ENCODE measurements around the gene CACNA2D2.
A peak's percentile ranks its signal among the peaks of the same experiment; 100 is the strongest.

Gene CACNA2D2

GRCh38 chr3:50341996-50342650, 161.3 kb downstream of the CACNA2D2 start:
- no peak for DNase-seq

DNA sequence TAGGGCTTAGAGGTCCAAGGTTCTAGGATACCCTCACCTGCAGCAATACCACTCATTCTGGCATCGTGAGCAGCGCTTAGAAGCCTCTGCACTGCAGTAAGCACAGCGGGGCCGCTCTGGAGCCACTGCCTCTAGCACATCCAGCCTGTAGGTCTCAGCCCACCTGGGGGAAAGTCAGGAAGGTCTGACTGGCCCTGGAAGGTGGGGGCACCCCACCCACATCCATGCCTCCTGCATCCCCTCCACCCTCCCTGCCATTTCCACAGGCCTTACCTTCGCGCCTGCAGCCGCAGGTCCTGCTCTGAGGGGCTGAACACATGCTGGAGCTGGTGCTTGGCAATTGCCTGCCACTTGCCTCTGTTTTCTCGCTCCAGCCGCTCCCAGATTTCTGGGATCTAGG, 161.9 kb downstream of the CACNA2D2 start:
- no peak for DNase-seq

DNA sequence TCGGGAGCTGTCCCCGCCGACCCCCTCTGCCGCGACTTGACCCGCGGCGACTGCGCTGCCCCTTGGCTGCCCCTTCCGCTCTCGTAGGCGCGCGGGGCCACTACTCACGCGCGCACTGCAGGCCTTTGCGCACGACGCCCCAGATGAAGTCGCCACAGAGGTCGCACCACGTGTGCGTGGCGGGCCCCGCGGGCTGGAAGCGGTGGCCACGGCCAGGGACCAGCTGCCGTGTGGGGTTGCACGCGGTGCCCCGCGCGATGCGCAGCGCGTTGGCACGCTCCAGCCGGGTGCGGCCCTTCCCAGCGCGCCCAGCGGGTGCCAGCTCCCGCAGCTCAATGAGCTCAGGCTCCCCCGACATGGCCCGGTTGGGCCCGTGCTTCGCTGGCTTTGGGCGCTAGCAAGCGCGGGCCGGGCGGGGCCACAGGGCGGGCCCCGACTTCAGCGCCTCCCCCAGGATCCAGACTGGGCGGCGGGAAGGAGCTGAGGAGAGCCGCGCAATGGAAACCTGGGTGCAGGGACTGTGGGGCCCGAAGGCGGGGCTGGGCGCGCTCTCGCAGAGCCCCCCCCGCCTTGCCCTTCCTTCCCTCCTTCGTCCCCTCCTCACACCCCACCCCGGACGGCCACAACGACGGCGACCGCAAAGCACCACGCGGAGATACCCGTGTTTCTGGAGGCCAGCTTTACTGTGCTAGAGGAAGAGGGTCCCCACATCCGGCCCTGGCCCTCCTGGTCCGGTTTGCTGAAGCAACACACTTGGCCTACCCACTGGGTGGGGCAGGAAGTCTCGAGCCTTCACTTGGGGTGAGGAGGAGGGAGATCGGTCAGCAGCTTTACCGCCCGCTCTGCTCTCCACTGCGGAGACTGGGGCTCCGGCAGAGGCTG, 162.7 kb downstream of the CACNA2D2 start, which contains the start of gene RASSF1:
RASSF1 (minus strand) TSS at position 389 of the 882 bp plus-strand sequence; CDS start at position 358, 31 bp downstream.
- DNase-seq: peak; percentile 90

DNA sequence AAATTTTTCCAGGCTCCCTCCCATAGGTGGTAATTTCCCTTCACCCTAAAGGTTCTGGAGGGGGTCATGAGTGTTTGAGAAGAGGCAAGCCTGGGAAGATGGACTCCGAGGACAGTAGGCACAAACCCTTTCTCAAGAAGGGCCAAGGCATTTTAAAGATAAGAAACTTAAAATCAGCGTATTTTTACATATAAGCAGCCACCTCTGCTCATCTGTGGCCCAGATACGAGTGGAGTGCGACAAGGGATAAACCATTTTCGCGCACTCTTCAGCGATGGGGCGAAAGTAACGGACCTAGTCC, 163.3 kb downstream of the CACNA2D2 start:
- no peak for DNase-seq

DNA sequence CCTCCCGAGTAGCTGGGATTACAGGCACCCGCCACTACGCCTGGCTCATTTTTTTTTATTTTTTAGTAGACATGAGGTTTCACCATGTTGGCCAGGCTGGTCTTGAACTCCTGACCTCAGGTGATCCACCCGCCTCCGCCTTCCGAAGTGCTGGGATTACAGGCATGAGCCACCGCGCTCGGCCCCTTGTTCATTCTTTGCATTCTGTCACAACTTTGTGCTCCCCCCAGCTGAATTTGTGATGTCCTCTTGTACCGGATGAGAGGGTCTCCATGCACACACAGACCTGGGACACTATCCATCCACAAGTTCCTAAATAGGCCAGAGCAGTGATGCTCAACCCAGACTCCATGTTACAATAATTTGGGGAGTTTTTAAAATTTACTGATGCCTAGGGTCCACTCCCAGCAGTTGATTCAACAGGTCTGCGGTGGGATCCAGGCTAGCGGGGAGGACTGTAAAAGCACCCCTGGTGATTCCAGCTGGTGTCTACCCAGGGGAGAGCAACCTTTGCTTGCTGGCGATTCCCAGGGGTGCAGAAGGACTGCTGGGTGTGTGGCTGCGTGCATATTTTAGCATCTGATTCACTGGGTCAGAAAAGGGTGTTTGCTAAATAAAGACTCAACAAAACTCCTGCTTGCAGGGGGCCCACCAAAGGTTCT, 163.8 kb downstream of the CACNA2D2 start:
- DNase-seq: no peak

- no peak for DNase-seq
Measured at GRCh38 chr3:50338965-50339364, 164.5 kb downstream of the CACNA2D2 start.

GRCh38 chr3:50337175-50337861, 166.1 kb downstream of the CACNA2D2 start:
- DNase-seq: peak; percentile 99

DNA sequence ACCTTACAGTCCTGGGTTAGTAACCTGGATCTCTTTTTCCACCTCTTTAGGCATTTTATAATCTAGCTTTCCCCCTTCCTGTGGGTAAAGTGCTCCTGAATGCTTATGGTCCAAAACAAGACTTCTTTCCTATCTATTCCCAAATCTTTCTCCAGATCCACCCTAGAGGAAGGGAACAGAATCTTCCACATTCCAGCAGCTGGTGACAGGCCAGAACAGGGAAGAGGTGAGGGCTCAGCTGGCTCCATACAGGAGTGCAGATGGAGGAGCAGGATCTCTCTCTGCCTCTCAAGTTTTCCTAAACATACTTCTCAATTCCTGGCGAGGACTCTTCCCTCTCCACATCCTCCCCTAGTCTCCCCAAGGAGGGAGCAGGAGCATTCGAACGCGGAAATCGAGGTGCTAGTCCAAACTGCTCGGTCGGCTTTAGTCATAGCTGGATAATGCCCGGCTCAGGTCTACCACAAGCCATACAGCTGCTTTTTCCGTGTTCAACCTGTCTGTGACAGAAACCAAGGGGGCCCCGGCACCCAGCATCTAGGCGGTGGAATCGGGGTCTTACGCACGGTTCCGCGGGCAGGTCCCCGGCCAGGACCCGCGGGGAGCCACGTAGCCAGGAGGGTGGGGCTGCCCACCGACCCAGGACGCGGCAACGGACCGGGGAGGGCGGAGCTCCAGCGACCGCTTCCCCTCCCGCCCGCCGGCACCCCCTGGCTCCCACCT, 166.8 kb downstream of the CACNA2D2 start:
- no peak for DNase-seq

DNA sequence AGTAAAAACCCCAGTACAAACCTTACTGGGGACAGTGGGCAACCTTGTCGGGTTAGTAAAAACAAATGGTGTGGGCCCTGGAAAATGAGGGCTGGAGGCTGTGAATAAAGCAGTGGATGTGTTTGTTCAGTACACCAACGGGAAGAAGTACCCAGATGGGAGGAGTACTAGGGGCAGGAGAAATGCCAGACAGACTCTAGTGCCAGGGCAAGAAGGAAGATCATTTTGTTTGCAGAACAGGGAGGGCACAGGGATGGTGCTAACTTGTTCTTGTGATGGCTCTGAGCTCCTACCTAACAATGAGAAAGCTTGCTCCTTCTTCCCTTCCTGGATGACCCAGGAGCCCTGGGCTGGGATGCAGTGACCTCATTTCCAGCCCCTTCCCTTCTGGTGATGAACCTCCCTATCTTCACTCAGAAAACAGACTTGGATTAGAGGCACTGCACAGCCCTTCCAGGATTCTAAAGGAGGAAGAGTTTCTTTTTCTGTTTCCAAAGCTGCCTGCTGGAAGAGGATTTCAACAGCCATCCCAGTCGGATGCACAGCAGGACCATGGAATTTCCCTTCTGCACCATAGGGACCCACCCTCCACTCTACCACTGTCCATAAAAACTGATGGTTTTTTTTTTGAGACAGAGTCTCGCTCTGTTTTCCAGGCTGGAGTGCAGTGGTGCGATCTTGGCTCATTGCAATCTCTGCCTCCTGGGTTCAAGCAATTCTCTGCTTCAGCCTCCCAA, 168.9 kb downstream of the CACNA2D2 start:
- no peak for DNase-seq

DNA sequence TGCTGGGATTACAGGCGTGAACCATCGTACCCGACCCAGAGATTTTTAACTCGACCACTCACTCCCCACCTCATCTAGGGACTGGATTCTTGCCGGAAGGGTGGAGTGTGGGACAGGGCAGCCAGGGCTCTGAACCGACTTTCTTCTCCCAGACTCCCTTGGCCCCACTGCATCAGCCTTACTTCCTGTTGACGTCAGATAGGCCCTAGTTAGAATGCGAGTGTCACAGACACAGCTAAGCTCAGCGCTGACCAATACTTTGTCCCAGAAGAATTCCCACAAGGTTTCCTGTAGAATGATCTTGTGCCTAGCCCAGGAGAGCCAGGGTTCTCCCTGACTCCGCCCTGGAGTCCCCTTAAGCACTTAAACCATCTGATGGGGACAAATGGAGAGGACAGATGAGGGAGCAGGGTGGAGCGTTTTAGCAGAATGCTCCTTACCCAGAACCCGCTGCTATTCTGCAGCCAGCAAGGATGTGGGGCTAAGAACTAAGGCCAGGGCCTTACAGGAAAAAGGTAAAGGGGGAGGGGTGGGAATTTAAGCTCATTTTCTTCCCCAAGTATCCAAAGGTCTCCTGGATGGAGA, 169.6 kb downstream of the CACNA2D2 start:
- no peak for DNase-seq

GRCh38 chr3:50331364-50331907, 172.0 kb downstream of the CACNA2D2 start:
- DNase-seq: no peak

DNA sequence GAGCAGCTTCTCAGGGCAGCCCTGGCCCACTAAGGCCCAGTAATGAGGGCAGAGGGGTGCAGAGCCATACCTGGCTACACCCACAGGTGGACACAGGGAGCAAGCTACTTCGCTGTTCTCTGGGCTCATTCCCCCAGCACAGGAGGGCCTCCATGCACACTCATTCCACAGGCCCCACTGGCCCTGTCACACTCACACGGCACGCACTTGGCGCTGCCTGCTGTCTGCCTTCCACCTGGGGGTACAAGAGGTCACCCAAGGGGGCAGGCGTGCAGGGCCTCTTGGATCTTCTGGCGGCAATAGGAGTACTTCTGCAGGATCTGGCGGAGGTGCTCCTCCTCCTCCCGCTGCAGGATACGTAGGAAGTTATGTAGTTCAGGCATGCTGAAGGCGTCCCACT, 173.1 kb downstream of the CACNA2D2 start:
- no peak for DNase-seq

DNA sequence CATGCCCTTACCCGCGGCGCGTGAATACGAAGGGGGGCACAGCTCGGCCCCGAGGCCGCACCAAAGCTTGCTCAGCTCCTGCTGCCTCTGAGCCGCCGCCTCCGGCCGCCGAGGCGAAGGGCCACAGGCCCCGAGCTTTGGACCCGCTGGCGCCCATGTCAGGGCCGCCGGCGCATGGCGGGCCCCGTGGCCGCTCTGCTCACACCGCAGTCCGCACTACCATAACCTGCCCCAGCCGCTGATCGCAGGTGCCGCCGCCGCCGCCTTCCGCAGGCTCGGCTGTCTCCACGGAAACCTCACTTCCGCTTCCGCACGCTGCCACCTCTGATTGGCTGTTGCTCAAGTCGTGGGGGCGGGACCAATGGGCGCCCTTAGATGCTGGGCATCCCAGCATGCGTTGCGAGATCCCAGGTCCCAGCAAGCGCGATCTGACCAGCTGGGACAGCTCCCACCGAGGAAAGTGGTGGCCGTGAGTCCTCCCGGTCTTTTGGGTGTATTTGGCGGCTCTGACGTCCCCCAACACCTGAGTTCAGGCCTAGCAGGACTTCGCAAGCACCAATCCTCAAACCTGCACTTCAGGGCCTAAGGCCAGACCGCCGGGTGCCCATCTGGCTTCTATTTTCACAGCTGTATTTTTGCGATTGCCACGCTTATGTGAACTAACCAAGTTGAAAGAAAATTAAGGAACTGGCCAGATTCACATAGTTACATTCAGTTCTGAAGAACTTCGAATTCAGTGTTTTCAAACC, 175.3 kb downstream of the CACNA2D2 start, which contains the start of gene TUSC2:
TUSC2 (minus strand) TSS at position 281 of the 749 bp plus-strand sequence; CDS start at position 157, 124 bp downstream.
- peak; percentile 97 for DNase-seq

GRCh38 chr3:50327129-50327528, 176.3 kb downstream of the CACNA2D2 start:
- DNase-seq: no peak

GRCh38 chr3:50326182-50326541, 177.3 kb downstream of the CACNA2D2 start:
- no peak for DNase-seq

DNA sequence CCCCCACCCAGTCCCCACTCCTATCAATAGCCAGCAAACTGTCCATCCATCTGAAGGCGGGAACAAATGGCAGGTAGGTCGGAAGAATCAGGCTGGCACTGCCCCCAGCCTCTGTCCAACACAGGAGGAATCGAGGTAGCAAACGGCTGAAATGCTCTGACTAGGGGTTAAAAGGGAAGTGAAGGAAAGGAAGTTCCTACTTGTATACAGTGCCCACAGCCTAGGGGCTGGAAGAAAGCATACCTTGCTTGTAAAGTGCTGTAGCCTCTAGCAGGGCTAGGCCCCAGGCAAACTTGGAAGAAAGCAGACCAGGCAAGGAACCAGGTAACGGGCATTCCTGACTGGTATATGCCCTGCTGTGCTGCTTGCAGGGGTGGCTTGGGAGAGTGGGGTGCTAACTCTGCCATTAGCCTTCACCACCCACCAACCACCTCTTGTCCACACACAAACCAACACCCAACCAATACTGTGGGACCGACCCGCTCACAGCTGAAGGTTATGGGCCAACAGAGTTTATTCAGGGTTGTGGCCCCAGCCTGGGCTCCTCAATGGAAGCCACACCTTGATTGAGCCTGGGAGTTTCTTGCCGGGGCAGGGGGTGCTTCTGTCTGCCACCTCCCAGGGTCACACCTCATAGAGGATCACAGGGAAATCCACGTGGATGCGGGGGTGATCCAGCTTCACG, 177.8 kb downstream of the CACNA2D2 start:
- DNase-seq: no peak

- DNase-seq: no peak
Measured at GRCh38 chr3:50325113-50325480, 178.3 kb downstream of the CACNA2D2 start.

DNA sequence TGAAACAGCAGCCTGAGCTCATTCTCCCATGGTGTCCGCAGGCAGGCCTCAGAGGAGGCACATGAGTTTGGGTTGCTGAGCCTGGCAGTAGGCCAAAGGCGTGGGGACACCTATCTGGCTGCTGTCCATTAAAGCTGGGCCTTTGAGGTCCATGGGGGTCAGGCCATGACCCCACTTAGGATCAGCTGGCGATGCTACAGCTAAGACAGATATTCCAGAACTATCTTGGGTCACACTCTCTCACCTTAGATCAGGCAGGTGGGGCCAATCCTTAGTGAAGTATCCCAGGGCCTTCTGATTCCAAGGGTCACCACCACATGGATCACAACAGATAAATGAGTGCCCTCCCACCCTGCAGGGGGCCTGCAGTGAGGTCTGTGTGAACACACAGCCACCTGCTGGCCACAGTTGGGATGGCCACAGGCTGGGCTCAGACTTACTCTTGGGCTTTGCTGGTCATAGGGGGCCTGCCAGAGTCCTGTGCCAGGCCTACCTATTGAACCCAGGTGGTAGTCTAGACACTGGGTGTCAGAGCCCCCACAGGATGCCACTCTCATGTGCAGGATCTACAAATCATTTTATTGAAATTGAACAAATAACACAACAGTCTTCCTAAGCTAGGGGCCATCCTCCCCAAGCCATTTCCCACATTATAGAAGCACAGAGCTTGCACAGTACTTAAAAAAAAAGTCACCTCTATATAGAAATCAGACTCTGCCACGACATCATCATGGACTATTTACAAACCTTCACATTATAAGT, 178.9 kb downstream of the CACNA2D2 start:
- peak; percentile 71 for DNase-seq

All from activated CD4-positive, alpha-beta T cell treated with anti-CD3 and anti-CD28 coated beads, Interleukin-2, Interleukin-6, amounts not matched to agents 100 ng/mL and 50 ng/mL, durations not matched to agents 16 hours and 8 hours (primary cell).